ENCODE data around the gene C1GALT1. TPM values are rescaled to one million over a fixed set of nuclear protein-coding genes. Genes with fewer than 3 reads are reported as not detected.

Gene C1GALT1
- total RNA-seq, 4 donors from 2014 or later, result 22.6 to 57.5 (median 29.5) TPM

GRCh38 chr7:7246223-7246622, 63.9 kb downstream of the C1GALT1 start:
- H3K4me1 ChIP-seq, result no peaks in the 10 kb centered on the region
- H3K27ac ChIP-seq, result no peak overlapping the region
- peaks cover 0 to 14% (median 0%) of the 10 kb centered on the region in 3 donors for H3K36me3 ChIP-seq
- H3K27me3 ChIP-seq, result no peaks in the 10 kb centered on the region
- H3K4me3 ChIP-seq, result no peak overlapping the region
- 96 to 99% methylated on average over 3 of the region's 3 CpGs for WGBS, 2 donors
- no peaks in the 10 kb centered on the region for H3K9me3 ChIP-seq
- DNase-seq (ENCODE audit: low spot score in 2 of 2), result no peak
- TF ChIP-seq EP300 (IDR thresholded peaks at IDR 0.05), result no peak
- TF ChIP-seq, protein P1, sequence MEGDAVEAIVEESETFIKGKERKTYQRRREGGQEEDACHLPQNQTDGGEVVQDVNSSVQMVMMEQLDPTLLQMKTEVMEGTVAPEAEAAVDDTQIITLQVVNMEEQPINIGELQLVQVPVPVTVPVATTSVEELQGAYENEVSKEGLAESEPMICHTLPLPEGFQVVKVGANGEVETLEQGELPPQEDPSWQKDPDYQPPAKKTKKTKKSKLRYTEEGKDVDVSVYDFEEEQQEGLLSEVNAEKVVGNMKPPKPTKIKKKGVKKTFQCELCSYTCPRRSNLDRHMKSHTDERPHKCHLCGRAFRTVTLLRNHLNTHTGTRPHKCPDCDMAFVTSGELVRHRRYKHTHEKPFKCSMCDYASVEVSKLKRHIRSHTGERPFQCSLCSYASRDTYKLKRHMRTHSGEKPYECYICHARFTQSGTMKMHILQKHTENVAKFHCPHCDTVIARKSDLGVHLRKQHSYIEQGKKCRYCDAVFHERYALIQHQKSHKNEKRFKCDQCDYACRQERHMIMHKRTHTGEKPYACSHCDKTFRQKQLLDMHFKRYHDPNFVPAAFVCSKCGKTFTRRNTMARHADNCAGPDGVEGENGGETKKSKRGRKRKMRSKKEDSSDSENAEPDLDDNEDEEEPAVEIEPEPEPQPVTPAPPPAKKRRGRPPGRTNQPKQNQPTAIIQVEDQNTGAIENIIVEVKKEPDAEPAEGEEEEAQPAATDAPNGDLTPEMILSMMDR (IDR thresholded peaks at IDR 0.05), result no peak
- no peak for TF ChIP-seq POLR2A (IDR thresholded peaks at IDR 0.05)

DNA sequence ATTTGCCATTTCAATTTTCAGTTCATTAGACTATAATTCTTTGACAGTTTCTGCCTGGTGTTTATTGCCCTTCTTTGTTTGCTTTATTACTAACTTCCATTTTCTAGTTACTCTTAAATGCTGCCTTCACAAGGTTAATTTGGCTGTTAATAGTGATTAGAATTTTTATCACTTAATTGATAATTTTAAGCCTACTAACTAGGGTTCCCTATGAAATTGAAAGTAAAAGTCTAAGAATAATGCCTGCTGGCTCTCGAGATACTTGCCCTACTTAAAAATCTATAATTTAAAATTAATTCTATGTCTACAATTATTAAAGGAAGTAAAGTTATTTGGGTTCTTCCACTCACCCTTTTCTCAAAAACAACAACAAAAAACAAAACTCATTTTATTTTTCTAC, 65.3 kb downstream of the C1GALT1 start:
- Histone ChIP-seq H3K27ac (no peak overlapping the region), H3K36me3 (peaks cover 0 to 14% (median 0%) of the 10 kb centered on the region in 3 donors), H3K4me3 (no peak overlapping the region), H3K4me1 (no peaks in the 10 kb centered on the region), H3K9me3 (no peaks in the 10 kb centered on the region), H3K27me3 (no peaks in the 10 kb centered on the region)
- TF ChIP-seq POLR2A (IDR thresholded peaks at IDR 0.05) (no peak), EP300 (IDR thresholded peaks at IDR 0.05) (no peak)
- TF ChIP-seq, protein P1 (IDR thresholded peaks at IDR 0.05), result no peak
- 70 to 75% methylated on average over 1 of the region's 1 CpG for WGBS, 2 donors
- no peak for DNase-seq (ENCODE audit: low spot score in 2 of 2)

DNA sequence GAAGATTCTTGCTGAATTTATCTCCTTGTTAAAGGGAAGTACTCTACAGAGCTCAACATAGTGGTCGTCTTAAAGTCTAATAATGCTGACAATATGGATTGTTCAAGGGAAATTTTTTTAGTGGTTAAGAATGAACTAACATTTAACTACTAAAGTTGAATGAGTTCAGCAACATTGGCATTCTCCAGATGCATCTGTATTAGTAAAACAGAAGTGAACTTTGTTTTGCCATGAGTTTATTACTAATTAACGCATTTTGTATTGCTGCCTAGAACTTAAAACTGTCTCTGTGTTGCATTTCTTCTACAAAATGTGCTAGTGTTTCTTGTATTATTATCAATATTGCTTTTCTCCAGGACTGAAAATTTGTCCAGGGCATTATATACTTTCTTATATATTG, 67.5 kb downstream of the C1GALT1 start:
- TF ChIP-seq POLR2A (IDR thresholded peaks at IDR 0.05) (no peak), EP300 (IDR thresholded peaks at IDR 0.05) (no peak)
- TF ChIP-seq, protein P1 (IDR thresholded peaks at IDR 0.05), result no peak

GRCh38 chr7:7251742-7252141, 69.4 kb downstream of the C1GALT1 start:
- Histone ChIP-seq H3K4me3 (no peak overlapping the region), H3K9me3 (no peaks in the 10 kb centered on the region), H3K27me3 (no peaks in the 10 kb centered on the region), H3K36me3 (no peaks in the 10 kb centered on the region), H3K4me1 (no peaks in the 10 kb centered on the region), H3K27ac (no peak overlapping the region)
- WGBS, 2 donors, result 31 to 42% methylated on average over 2 of the region's 2 CpGs
- no peak for DNase-seq (ENCODE audit: low spot score in 2 of 2)
- TF ChIP-seq, protein P1 (IDR thresholded peaks at IDR 0.05), result no peak
- no peak for TF ChIP-seq EP300 (IDR thresholded peaks at IDR 0.05)
- no peak for TF ChIP-seq POLR2A (IDR thresholded peaks at IDR 0.05)

More for the DNA sequence above, 67.5 kb downstream of the C1GALT1 start:
- Histone ChIP-seq H3K4me1 (no peaks in the 10 kb centered on the region), H3K9me3 (no peaks in the 10 kb centered on the region), H3K36me3 (peaks cover 0 to 6% (median 0%) of the 10 kb centered on the region in 3 donors), H3K27ac (no peak overlapping the region), H3K4me3 (no peak overlapping the region), H3K27me3 (no peaks in the 10 kb centered on the region)
- WGBS, 2 donors, result 68 to 81% methylated on average over 2 of the region's 2 CpGs
- no peak for DNase-seq (ENCODE audit: low spot score in 2 of 2)

GRCh38 chr7:7254319-7254718, 72.0 kb downstream of the C1GALT1 start:
- Histone ChIP-seq H3K36me3 (peaks cover 0 to 12% (median 0%) of the 10 kb centered on the region in 3 donors), H3K27ac (no peak overlapping the region), H3K4me1 (peaks cover 0 to 3% (median 0%) of the 10 kb centered on the region in 4 donors), H3K27me3 (no peaks in the 10 kb centered on the region), H3K9me3 (peaks cover 0 to 3% (median 0%) of the 10 kb centered on the region in 4 donors), H3K4me3 (no peak overlapping the region)
- 70 to 74% methylated on average over 2 of the region's 2 CpGs for WGBS, 2 donors
- no peak for DNase-seq (ENCODE audit: low spot score in 2 of 2)
- TF ChIP-seq, protein P1 (IDR thresholded peaks at IDR 0.05), result no peak
- TF ChIP-seq EP300 (IDR thresholded peaks at IDR 0.05), result no peak
- no peak for TF ChIP-seq POLR2A (IDR thresholded peaks at IDR 0.05)

Measured in tibial nerve (tissue), 4 donors.